Endothelial cell of umbilical vein (primary cell): ENCODE measurements around the gene SETD1A. TPM values are rescaled to one million over a fixed set of nuclear protein-coding genes. Genes with fewer than 3 reads are reported as not detected.

Experiments
- BruUV-seq: library from RNA; stranded (reverse); fragments of 400-500 nt; replicated peaks from 2 replicates; lab custom pipeline; 2021; lab: Mats Ljungman, UMichigan
- CTCF ChIA-PET: fragments of 300-600, 350-600 bp; sonication (Branson Sonifier 250); formaldehyde crosslinking; loops from one replicate; lab custom pipeline; 2021; ENCODE audit warnings: antibody characterized with exemption, inconsistent platforms; lab: Charles Lee
- POLR2A ChIA-PET: fragments of 300-600, 350-600 bp; sonication (Branson Sonifier 250); formaldehyde crosslinking; loops from one replicate; lab custom pipeline; 2021; ENCODE audit warnings: antibody characterized with exemption, inconsistent platforms; lab: Charles Lee
- DNase-seq: peaks from one replicate; pipeline ENCODE4 v3.0.0-alpha.2; 2011; ENCODE audit warnings: low read depth, low spot score
- FAIRE-seq: peaks from 2 replicates; lab custom pipeline; 2011; peaks lifted over from hg19 to GRCh38; lab: Jason Lieb, UNC
- H2AFZ ChIP-seq: 2 replicates; pipeline ENCODE4 v1.6.0; 2012; ENCODE audit warnings: low read depth, low read length, control low read depth, inconsistent platforms
- H3K27ac ChIP-seq: 2 replicates; pipeline ENCODE4 v1.5.1; 2011; ENCODE audit warnings: low read depth, mild to moderate bottlenecking, control low read depth, low read length, moderate library complexity; ENCODE audit not compliant: insufficient read depth
- H3K27me3 ChIP-seq, 2 experiments: 2 replicates each; pipeline versions ENCODE4 v1.6.0 to v1.6.1; 2011; ENCODE audit warnings: low read length in 2 of 2, mixed read lengths in 1 of 2; ENCODE audit not compliant: control insufficient read depth in 2 of 2, insufficient read depth in 2 of 2
- H3K36me3 ChIP-seq, 2 experiments: 2 replicates in 1 of 2; 3 replicates in 1 of 2; pipeline ENCODE4 v1.5.1; 2011; ENCODE audit warnings: low read length in 2 of 2, mild to moderate bottlenecking in 1 of 2, moderate library complexity in 1 of 2; ENCODE audit not compliant: control insufficient read depth in 2 of 2, insufficient read depth in 2 of 2; ENCODE audit errors: extremely low read depth in 1 of 2
- H3K4me1 ChIP-seq: 3 replicates; pipeline ENCODE4 v1.5.1; 2011; ENCODE audit warnings: mild to moderate bottlenecking, low read length; ENCODE audit not compliant: control insufficient read depth, insufficient read depth; ENCODE audit errors: extremely low read depth
- H3K4me2 ChIP-seq: 2 replicates; pipeline ENCODE4 v1.6.1; 2011; ENCODE audit warnings: low read length, control low read depth, mixed read lengths; ENCODE audit not compliant: insufficient read depth
- H3K4me3 ChIP-seq, 3 experiments: fragments of 200-600 bp in 1 of 3; sonication (generic), shearing (Covaris generic) in 1 of 3; replicated peaks in 1 of 3; 2 replicates each; pipeline ENCODE4 v1.5.1; 2011 to 2016; ENCODE audit warnings: control low read depth in 3 of 3, low read length in 3 of 3, mild to moderate bottlenecking in 2 of 3, inconsistent platforms in 1 of 3, low read depth in 1 of 3, moderate library complexity in 1 of 3; ENCODE audit not compliant: insufficient read depth in 1 of 3
- H3K79me2 ChIP-seq: 2 replicates; pipeline ENCODE4 v1.6.0; 2012; ENCODE audit warnings: low read length, inconsistent platforms; ENCODE audit not compliant: control insufficient read depth, insufficient read depth
- H3K9ac ChIP-seq: replicated peaks from 2 replicates; pipeline ENCODE3; 2011; ENCODE audit warnings: low read length, control low read depth; ENCODE audit not compliant: insufficient read depth; ENCODE audit errors: extremely low read depth
- H3K9me1 ChIP-seq: replicated peaks from 3 replicates; pipeline ENCODE4 v1.6.0; 2011; ENCODE audit warnings: mild to moderate bottlenecking, low read length; ENCODE audit not compliant: control insufficient read depth, insufficient read depth; ENCODE audit errors: extremely low read depth
- H3K9me3 ChIP-seq: replicated peaks from 2 replicates; pipeline ENCODE4 v1.5.1; 2012; ENCODE audit warnings: low read length, inconsistent platforms; ENCODE audit not compliant: control insufficient read depth, insufficient read depth
- H4K20me1 ChIP-seq: replicated peaks from 2 replicates; pipeline ENCODE3; 2011; ENCODE audit warnings: mild to moderate bottlenecking, low read length; ENCODE audit not compliant: control insufficient read depth, insufficient read depth; ENCODE audit errors: extremely low read depth
- CTCF ChIP-seq, 2 donors: IDR thresholded peaks; 1 replicate in 1 of 2; 2 replicates in 1 of 2; pipeline ENCODE4 v1.5.1; 2011; ENCODE audit warnings: low read length in 2 of 2, mild to moderate bottlenecking in 2 of 2, moderate library complexity in 2 of 2, control low read depth in 1 of 2, inconsistent platforms in 1 of 2, low read depth in 1 of 2; ENCODE audit not compliant: insufficient read depth in 1 of 2; ENCODE audit errors: extremely low read depth in 1 of 2
- GATA2 ChIP-seq: IDR thresholded peaks from 2 replicates; pipeline ENCODE4 v1.7.0; 2011; ENCODE audit warnings: low read depth, mild to moderate bottlenecking, moderate library complexity, mixed read lengths, low read length; ENCODE audit not compliant: insufficient read length, insufficient read depth
- MAX ChIP-seq: IDR thresholded peaks from 2 replicates; pipeline ENCODE4 v1.6.1; 2011; ENCODE audit not compliant: insufficient read depth, insufficient read length
- POLR2A ChIP-seq: IDR thresholded peaks from 2 replicates; pipeline ENCODE4 v1.6.1; 2012; ENCODE audit warnings: low read depth, mild to moderate bottlenecking, control low read depth, low read length
- dilution Hi-C: fragments of 300-500 bp; cut with MboI; formaldehyde crosslinking; loops from one replicate; pipeline ENCODE4 v1.15.0; 2019; ENCODE audit warnings: low sequenced_read_pairs; ENCODE audit not compliant: extremely low pct_ligation_motif_present
- intact Hi-C: fragments of 100-400 bp; cut with micrococcal nuclease; formaldehyde crosslinking; loops from one replicate; pipeline ENCODE4 v1.10.0; 2022
- polyA plus RNA-seq, 4 experiments: library from polyadenylated mRNA; depleted of rRNA in 3 of 4; stranded (reverse) in 3 of 4; unstranded in 1 of 4; fragments of >200 nt; gene quantifications; 2 replicates each; pipeline versions ENCODE4 v1.2.1 to v1.2.3, GENCODE V29; 2011 to 2012; ENCODE audit warnings: missing spikeins in 1 of 4
- total RNA-seq: library from RNA; stranded (reverse); gene quantifications from 2 replicates; pipeline ENCODE4 v1.2.3, GENCODE V29; 2021

SETD1A gene
- total and polyA plus RNA-seq, 2 donors (not counting 3 experiments of a cell fraction or from before 2014, with no cell fraction given) = 3.5 to 21.3 TPM

GRCh38 chr16:31002862-31003341, 45.3 kb downstream of the SETD1A start:
- Histone ChIP-seq H3K9me1 (no peaks in the 10 kb centered on the region), H3K36me3 (no peaks in the 10 kb centered on the region), H3K4me3 (no peak overlapping the region), H3K79me2 (no peaks in the 10 kb centered on the region), H3K27me3 (peaks cover 2 to 3% of the 10 kb centered on the region in 2 experiments), H3K4me2 (no peak overlapping the region), H3K9ac (no peak overlapping the region), H2AFZ (no peak overlapping the region), H3K4me1 (no peaks in the 10 kb centered on the region), H3K9me3 (no peaks in the 10 kb centered on the region), H4K20me1 (no peaks in the 10 kb centered on the region), H3K27ac (no peak overlapping the region)
- FAIRE-seq = no peak
- TF ChIP-seq POLR2A = no peak
- BruUV-seq = no TSS peak
- POLR2A ChIA-PET = no interaction called here
- no peak for DNase-seq
- dilution Hi-C loops (no loop called here), intact Hi-C loops (no loop called here)
- CTCF ChIA-PET = interaction anchor here (1.0 to 1.4 kb wide), 3 partner anchors 8 to 18 kb away, joined by 3 read pairs; partner anchors contain the start of gene HSD3B7

- TF ChIP-seq CTCF (IDR thresholded peaks at IDR 0.05; ENCODE audit: extremely low read depth in 1 of 2, insufficient read depth in 1 of 2, low read depth in 1 of 2, low read length in 2 of 2) (no peak), GATA2 (no peak), MAX (no peak)
- no peak overlapping the region for H2AFZ ChIP-seq
- H3K4me3 ChIP-seq = no peak overlapping the region
- dilution Hi-C loops (no loop called here), intact Hi-C loops (no loop called here)
- ChIA-PET CTCF (interaction anchor here (1.0 to 1.4 kb wide), 3 partner anchors 9 to 96 kb away, joined by 3 read pairs; no protein-coding TSS in a partner anchor), POLR2A (no interaction called here)
- no peaks in the 10 kb centered on the region for H3K4me1 ChIP-seq
- H3K27ac ChIP-seq = no peak overlapping the region
- FAIRE-seq = no peak
- no peak for DNase-seq
- H3K36me3 ChIP-seq = no peaks in the 10 kb centered on the region
- no peaks in the 10 kb centered on the region for H3K9me3 ChIP-seq
- H3K4me2 ChIP-seq = no peak overlapping the region
- no TSS peak for BruUV-seq
- no peaks in the 10 kb centered on the region for H3K9me1 ChIP-seq
- H4K20me1 ChIP-seq = no peaks in the 10 kb centered on the region
- H3K9ac ChIP-seq = no peak overlapping the region
- H3K79me2 ChIP-seq = no peaks in the 10 kb centered on the region
- peaks cover 2 to 3% of the 10 kb centered on the region in 2 experiments for H3K27me3 ChIP-seq
Measured at GRCh38 chr16:31003744-31004143, 46.2 kb downstream of the SETD1A start.
